ENCODE measurements around the gene CASP10. TPM values are rescaled to one million over a fixed set of nuclear protein-coding genes. Genes with fewer than 3 reads are reported as not detected.

Gene CASP10
- total RNA-seq, 2 donors from 2014 or later: 3.5 to 6.8 TPM

DNA sequence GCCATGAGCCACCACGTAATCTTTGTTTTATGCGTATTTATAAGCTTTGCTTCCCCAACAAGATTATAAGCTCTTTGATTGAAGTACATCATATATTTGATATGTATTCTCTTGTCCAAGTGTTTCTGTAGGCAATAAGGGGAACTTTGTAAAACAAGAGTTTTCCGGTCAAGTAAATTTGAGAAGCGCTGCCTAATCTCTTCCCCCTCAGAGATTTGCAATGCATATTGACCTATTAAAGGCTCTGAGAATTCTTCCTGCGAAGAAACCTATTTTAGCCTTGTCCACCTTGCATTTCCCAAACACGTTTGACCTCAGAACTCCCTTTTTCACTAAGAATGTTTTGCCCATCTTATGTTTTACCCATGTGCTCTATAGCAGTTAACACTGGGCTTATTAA lies 26.9 kb upstream of the CASP10 start:
- Histone ChIP-seq H3K4me3 (no peak overlapping the region), H3K4me1 (peaks cover 0 to 61% of the 10 kb centered on the region in 2 donors), H3K27me3 (no peaks in the 10 kb centered on the region), H3K27ac (peak overlapping the region in 1 of 2 donors; percentile 16), H3K36me3 (peaks cover 94% of the 10 kb centered on the region), H3K9me3 (no peaks in the 10 kb centered on the region)
- DNase-seq (ENCODE audit: low spot score): no peak
- TF ChIP-seq, protein P1, sequence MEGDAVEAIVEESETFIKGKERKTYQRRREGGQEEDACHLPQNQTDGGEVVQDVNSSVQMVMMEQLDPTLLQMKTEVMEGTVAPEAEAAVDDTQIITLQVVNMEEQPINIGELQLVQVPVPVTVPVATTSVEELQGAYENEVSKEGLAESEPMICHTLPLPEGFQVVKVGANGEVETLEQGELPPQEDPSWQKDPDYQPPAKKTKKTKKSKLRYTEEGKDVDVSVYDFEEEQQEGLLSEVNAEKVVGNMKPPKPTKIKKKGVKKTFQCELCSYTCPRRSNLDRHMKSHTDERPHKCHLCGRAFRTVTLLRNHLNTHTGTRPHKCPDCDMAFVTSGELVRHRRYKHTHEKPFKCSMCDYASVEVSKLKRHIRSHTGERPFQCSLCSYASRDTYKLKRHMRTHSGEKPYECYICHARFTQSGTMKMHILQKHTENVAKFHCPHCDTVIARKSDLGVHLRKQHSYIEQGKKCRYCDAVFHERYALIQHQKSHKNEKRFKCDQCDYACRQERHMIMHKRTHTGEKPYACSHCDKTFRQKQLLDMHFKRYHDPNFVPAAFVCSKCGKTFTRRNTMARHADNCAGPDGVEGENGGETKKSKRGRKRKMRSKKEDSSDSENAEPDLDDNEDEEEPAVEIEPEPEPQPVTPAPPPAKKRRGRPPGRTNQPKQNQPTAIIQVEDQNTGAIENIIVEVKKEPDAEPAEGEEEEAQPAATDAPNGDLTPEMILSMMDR (IDR thresholded peaks at IDR 0.05): no peak

DNA sequence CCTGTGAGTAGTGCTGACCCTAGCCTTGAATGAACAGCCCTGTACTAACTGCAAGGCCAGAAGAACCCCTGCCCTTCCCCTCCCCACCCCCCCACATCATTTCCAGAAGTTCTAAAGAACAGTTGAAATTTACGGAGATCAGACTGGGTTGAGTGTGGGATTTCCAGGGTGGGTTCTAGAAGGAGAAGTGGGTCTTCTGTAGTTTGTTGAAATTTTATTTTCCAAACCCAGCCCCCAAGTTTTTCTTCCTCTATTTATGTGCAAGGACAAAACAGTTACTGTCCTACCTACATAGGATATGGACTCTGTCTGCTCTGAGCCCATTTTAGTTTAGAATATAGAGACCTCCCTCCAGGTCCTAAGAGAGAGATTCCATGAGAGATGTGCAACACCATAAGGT lies 26.3 kb upstream of the CASP10 start:
- no peak overlapping the region for H3K27ac ChIP-seq
- H3K9me3 ChIP-seq: no peaks in the 10 kb centered on the region
- TF ChIP-seq, protein P1 (IDR thresholded peaks at IDR 0.05): no peak
- H3K4me1 ChIP-seq: peaks cover 0 to 55% of the 10 kb centered on the region in 2 donors
- no peak overlapping the region for H3K4me3 ChIP-seq
- peaks cover 98% of the 10 kb centered on the region for H3K36me3 ChIP-seq
- DNase-seq (ENCODE audit: low spot score): no peak
- no peaks in the 10 kb centered on the region for H3K27me3 ChIP-seq

DNA sequence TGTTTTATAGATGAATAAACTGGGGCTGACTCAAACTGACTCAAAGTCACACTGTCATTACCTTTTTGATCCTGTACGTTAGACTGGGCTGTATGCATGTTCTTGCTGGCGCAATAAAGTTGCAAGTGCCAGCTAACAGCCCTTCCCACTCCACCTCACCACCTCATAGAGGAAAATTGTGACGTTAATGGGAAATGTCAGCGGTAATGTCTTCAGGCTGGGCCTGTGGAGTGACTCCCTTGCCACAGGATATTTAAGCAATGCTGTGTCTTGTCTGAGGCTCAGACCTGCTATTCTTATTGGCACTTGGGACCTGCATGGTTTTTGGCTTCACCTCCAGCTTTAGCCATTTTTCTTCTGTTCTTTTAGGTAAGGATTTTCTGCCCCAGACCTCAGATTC lies 25.2 kb upstream of the CASP10 start:
- TF ChIP-seq, protein P1 (IDR thresholded peaks at IDR 0.05): no peak
- Histone ChIP-seq H3K27me3 (no peaks in the 10 kb centered on the region), H3K9me3 (no peaks in the 10 kb centered on the region), H3K4me1 (peaks cover 0 to 44% of the 10 kb centered on the region in 2 donors), H3K27ac (peak overlapping the region; percentile 47 to 69), H3K4me3 (no peak overlapping the region), H3K36me3 (peaks cover 98% of the 10 kb centered on the region)
- no peak for DNase-seq (ENCODE audit: low spot score)

DNA sequence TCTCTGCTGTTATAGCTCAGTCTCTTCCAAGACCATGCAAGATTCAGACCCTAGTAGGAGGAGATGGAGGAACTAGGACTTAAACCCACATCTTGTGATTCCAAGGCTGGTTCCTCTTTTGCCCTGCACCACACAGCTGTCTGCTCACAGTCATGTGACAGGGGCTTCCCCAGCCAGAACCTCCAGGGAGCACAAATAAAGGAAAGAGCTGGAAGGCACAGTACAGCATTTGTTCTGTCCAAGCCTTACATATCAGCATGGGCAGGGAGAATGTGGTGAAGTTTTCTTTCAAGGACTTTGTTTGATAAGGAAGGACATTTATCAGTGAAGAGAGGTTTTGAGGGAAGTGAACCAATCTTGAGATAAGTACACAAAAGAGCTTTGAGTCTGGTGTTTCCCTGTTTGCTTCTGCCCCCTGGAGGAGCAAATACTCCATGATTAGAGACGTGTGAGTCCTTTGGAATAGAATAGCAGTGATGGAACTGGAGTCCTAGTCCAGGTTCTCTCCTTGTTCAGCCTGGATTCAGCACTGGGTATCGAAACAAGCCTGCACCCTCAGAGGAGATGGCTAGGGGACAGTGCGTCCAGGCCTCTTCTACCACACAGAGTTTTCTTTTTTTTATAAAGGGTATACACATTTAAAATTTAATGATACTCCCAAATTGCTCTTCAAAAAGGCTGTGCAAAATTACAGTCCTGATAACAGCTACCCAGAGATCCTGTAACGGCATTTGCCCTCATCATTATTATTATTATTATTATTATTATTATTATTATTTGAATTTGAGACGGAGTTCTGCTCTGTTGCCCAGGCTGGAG lies 24.6 kb upstream of the CASP10 start:
- DNase-seq (ENCODE audit: low spot score): peak; percentile 76
- no peaks in the 10 kb centered on the region for H3K27me3 ChIP-seq
- peaks cover 0 to 40% of the 10 kb centered on the region in 2 donors for H3K4me1 ChIP-seq
- H3K27ac ChIP-seq: peak overlapping the region; percentile 47 to 69
- H3K4me3 ChIP-seq: no peak overlapping the region
- no peaks in the 10 kb centered on the region for H3K9me3 ChIP-seq
- peaks cover 98% of the 10 kb centered on the region for H3K36me3 ChIP-seq
- TF ChIP-seq, protein P1 (IDR thresholded peaks at IDR 0.05): peak in 1 of 2 donors; percentile 72

DNA sequence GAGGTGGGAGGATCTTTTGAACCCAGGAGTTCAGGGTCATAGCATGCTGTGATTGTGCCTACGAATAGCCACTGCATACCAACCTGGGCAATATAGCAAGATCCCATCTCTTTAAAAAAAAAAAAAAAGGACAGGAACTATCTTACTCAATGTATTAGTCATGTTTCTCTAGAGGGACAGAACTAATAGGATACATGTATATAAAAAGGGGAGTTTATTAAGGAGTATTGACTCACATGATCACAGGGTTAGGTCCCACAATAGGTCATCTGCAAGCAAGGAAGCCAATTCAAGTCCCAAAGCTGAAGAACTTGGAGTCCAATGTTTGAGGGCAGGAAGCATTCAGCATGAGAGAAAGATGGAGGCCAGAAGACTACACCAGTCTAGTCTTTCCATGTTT lies 18.8 kb upstream of the CASP10 start:
- H3K4me1 ChIP-seq: peaks cover 0 to 5% of the 10 kb centered on the region in 2 donors
- TF ChIP-seq, protein P1 (IDR thresholded peaks at IDR 0.05): no peak
- H3K27me3 ChIP-seq: no peaks in the 10 kb centered on the region
- DNase-seq (ENCODE audit: low spot score): no peak
- peaks cover 0 to 2% of the 10 kb centered on the region in 2 donors for H3K9me3 ChIP-seq
- no peak overlapping the region for H3K27ac ChIP-seq
- H3K36me3 ChIP-seq: peaks cover 80% of the 10 kb centered on the region
- no peak overlapping the region for H3K4me3 ChIP-seq

All from right atrium auricular region (tissue), 2 donors.